ACHN (cell line): ENCODE data around the gene MYMK.

Experiments used
- DNase-seq: peaks from one replicate; pipeline ENCODE4 v3.0.0-alpha.2; 2015
- in situ Hi-C: cut with HindIII; loops from 2 replicates; pipeline ENCODE4 v1.10.0; 2017; ENCODE audit warnings: low sequenced_read_pairs, low pct_ligation_motif_present, low pct_unique_long_range_greater_than_20kb

The MYMK gene

GRCh38 chr9:133538851-133539833, 14.4 kb upstream of the MYMK start:
- no peak for DNase-seq
- in situ Hi-C loops: no loop called here

- in situ Hi-C loops: no loop called here
- no peak for DNase-seq
These were observed 13.4 kb upstream of the MYMK start for GRCh38 chr9:133538176-133538575.

GRCh38 chr9:133537257-133537656, 12.5 kb upstream of the MYMK start:
- in situ Hi-C loops: no loop called here
- no peak for DNase-seq

GRCh38 chr9:133536536-133536935, 11.8 kb upstream of the MYMK start:
- DNase-seq: no peak
- in situ Hi-C loops: no loop called here

GRCh38 chr9:133536080-133536479, 11.3 kb upstream of the MYMK start:
- DNase-seq: no peak
- in situ Hi-C loops: no loop called here

GRCh38 chr9:133535306-133535877, 10.6 kb upstream of the MYMK start:
- in situ Hi-C loops: no loop called here
- DNase-seq: no peak

- in situ Hi-C loops: no loop called here
- DNase-seq: no peak
These were observed 9.9 kb upstream of the MYMK start, which contains the start of gene ADAMTSL2 for GRCh38 chr9:133534346-133535291. Gene ADAMTSL2, plus strand, starts transcription at chr9:133534704. Its CDS starts 2,009 bp downstream, at chr9:133536713.

GRCh38 chr9:133533857-133534256, 9.1 kb upstream of the MYMK start:
- no peak for DNase-seq
- in situ Hi-C loops: no loop called here

GRCh38 chr9:133532937-133533668, 8.3 kb upstream of the MYMK start:
- DNase-seq: peak; percentile 34
- in situ Hi-C loops: no loop called here

- in situ Hi-C loops: no loop called here
- no peak for DNase-seq
These were observed 6.5 kb upstream of the MYMK start for GRCh38 chr9:133531293-133531692.

- DNase-seq: no peak
- in situ Hi-C loops: no loop called here
These were observed 5.1 kb upstream of the MYMK start for GRCh38 chr9:133529874-133530273.

- no peak for DNase-seq
- in situ Hi-C loops: no loop called here
These were observed 4.7 kb upstream of the MYMK start for GRCh38 chr9:133529457-133529856.

- DNase-seq: no peak
- in situ Hi-C loops: no loop called here
These were observed 4.1 kb upstream of the MYMK start for GRCh38 chr9:133528876-133529241.

- in situ Hi-C loops: no loop called here
- no peak for DNase-seq
These were observed 3.5 kb upstream of the MYMK start for GRCh38 chr9:133528001-133528875.

- DNase-seq: no peak
- in situ Hi-C loops: no loop called here
These were observed 2.7 kb upstream of the MYMK start for GRCh38 chr9:133527444-133527920.

GRCh38 chr9:133526721-133527321, 2.1 kb upstream of the MYMK start:
- DNase-seq: no peak
- in situ Hi-C loops: no loop called here

- in situ Hi-C loops: no loop called here
- DNase-seq: no peak
These were observed 918 bp upstream of the MYMK start for GRCh38 chr9:133525677-133526076.
